CD8-positive, alpha-beta memory T cell (primary cell): ENCODE data around the gene PLPP4. TPM values are rescaled to one million over a fixed set of nuclear protein-coding genes. Genes with fewer than 3 reads are reported as not detected.
"Not testable (repeated sequence)": the region's sequence is repeated elsewhere in the genome, so short reads cannot be mapped to it uniquely, and the experiment has no call there.

Experiments
- CTCF ChIA-PET: fragments of 350-600 bp; sonication (Branson Sonifier 250); formaldehyde crosslinking; loops from one replicate; lab custom pipeline; 2021; ENCODE audit warnings: antibody characterized with exemption; lab: Charles Lee
- POLR2A ChIA-PET: fragments of 350-600 bp; sonication (Branson Sonifier 250); formaldehyde crosslinking; loops from one replicate; lab custom pipeline; 2021; ENCODE audit warnings: antibody characterized with exemption; lab: Charles Lee
- DNase-seq, 5 donors: peaks; one replicate each; pipeline versions ENCODE4 v3.0.0 to v3.0.0-alpha.2; 2020 to 2022; ENCODE audit warnings: mixed read lengths in 1 of 5
- H3K27ac ChIP-seq: one replicate; pipeline ENCODE4 v1.7.0; 2013; ENCODE audit warnings: low read depth, mild to moderate bottlenecking, low read length, moderate library complexity
- H3K27me3 ChIP-seq: 2 replicates; pipeline ENCODE4 v1.7.0; 2013; ENCODE audit warnings: low read length, mild to moderate bottlenecking; ENCODE audit not compliant: insufficient read depth, poor library complexity, severe bottlenecking
- H3K36me3 ChIP-seq: 2 replicates; pipeline ENCODE4 v1.7.0; 2013; ENCODE audit warnings: mild to moderate bottlenecking, low read length, moderate library complexity; ENCODE audit not compliant: insufficient read depth
- H3K4me1 ChIP-seq: 2 replicates; pipeline ENCODE4 v1.7.0; 2013; ENCODE audit warnings: mild to moderate bottlenecking, low read length, moderate library complexity; ENCODE audit not compliant: insufficient read depth
- H3K4me3 ChIP-seq: 2 replicates; pipeline ENCODE4 v1.7.0; 2013; ENCODE audit warnings: mild to moderate bottlenecking, low read length
- H3K9me3 ChIP-seq: 2 replicates; pipeline ENCODE4 v1.7.0; 2013; ENCODE audit warnings: mild to moderate bottlenecking, low read length
- H3K27ac Mint-ChIP-seq, 8 donors: one replicate each; pipeline ENCODE4 v1.8.0; 2020 to 2021; ENCODE audit warnings: mixed read lengths in 8 of 8, mild to moderate bottlenecking in 6 of 8, inconsistent platforms in 3 of 8, moderate library complexity in 3 of 8
- H3K27me3 Mint-ChIP-seq, 2 donors: one replicate each; pipeline ENCODE4 v1.8.0; 2020 to 2021; ENCODE audit warnings: mixed read lengths in 2 of 2, mild to moderate bottlenecking in 1 of 2, moderate library complexity in 1 of 2
- H3K36me3 Mint-ChIP-seq, 3 donors: one replicate each; pipeline ENCODE4 v1.8.0; 2020 to 2021; ENCODE audit warnings: mixed read lengths in 3 of 3, inconsistent platforms in 1 of 3, mild to moderate bottlenecking in 1 of 3
- H3K4me1 Mint-ChIP-seq, 3 donors: one replicate each; pipeline ENCODE4 v1.8.0; 2020 to 2021; ENCODE audit warnings: mixed read lengths in 3 of 3, inconsistent platforms in 1 of 3, mild to moderate bottlenecking in 1 of 3
- H3K4me3 Mint-ChIP-seq, 7 donors: one replicate each; pipeline ENCODE4 v1.8.0; 2020 to 2021; ENCODE audit warnings: mixed read lengths in 7 of 7, mild to moderate bottlenecking in 6 of 7, moderate library complexity in 4 of 7, inconsistent platforms in 2 of 7
- H3K9me3 Mint-ChIP-seq, 5 donors: one replicate each; pipeline ENCODE4 v1.8.0; 2020 to 2022; ENCODE audit warnings: mixed read lengths in 5 of 5, mild to moderate bottlenecking in 3 of 5, moderate library complexity in 2 of 5, inconsistent platforms in 1 of 5
- polyA plus RNA-seq: library from polyadenylated mRNA; unstranded; fragments of 300-500 nt; fragmentation: Illumina TruSeq; gene quantifications from one replicate; pipeline ENCODE4 v1.2.3, GENCODE V29; 2021
- total RNA-seq, 2 experiments: library from RNA; stranded (reverse); gene quantifications; one replicate each; pipeline ENCODE4 v1.2.3, GENCODE V29; 2021

Gene PLPP4
- total and polyA plus RNA-seq, 3 experiments from 2014 or later, result not detected

DNA sequence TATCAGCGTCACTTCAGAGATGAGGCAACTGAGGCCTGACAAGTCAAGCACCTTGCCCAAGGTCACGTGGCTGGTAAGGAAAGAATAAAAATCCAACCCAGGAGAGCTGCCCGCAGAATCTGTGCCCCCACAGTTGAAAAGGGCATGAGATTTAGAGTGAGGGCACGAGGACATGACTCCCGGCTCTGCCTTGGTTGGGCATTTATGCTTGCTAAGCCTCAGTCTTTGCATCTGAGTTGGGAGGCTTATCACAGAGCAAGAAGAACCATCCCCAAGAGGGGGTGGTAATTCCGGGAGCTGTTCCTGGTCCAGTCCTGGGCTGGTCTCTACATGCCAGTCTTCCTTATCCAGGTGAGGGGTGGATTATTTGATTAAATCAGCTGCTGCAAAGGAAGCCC lies 37.3 kb downstream of the PLPP4 start:
- POLR2A ChIA-PET, result no interaction called here

DNA sequence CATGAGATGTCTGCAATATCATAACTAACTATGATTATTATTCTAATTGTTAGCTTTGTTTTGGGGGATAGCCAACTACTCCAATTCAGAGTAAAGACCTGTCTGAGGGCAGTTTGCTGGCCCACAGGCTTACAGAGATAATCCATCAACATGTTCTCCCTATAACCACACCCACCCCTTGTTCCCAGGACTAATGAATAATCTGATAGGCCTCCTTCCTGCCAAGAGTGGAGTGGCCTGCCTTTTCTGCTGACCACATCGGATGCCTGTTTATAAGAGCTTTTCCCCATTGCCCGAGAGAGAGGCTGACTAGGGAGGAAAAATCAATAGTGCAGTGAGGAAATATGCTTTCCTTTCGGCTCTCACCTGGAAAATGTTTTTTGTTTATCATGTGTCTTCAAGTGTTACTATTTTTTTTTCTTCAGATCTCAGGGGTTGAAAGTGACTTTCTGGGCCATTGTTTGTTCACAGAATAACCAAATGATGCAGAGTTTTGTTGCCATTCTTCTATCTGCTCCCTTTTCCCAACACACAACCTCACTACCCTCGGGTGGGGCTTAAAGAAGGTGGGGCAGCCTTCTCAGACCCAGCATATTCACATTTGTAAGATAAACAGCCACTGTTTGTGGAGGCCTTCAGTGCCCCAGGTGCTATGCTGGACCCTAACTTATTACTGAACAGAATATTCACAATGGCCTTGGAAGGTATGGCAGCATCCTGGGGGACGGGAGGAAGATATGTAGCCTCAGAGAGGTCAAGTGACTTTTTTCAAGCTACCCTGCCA lies 38.4 kb downstream of the PLPP4 start:
- H3K27ac ChIP-seq, result no peak overlapping the region
- ChIA-PET CTCF (no interaction called here), POLR2A (no interaction called here)
- H3K9me3 ChIP-seq, result no peaks in the 10 kb centered on the region
- H3K27me3 ChIP-seq, result no peaks in the 10 kb centered on the region
- no peak overlapping the region for H3K4me3 ChIP-seq
- no peak overlapping the region for H3K27ac Mint-ChIP-seq
- no peak overlapping the region for H3K4me3 Mint-ChIP-seq
- no peaks in the 10 kb centered on the region for H3K4me1 Mint-ChIP-seq
- no peaks in the 10 kb centered on the region for H3K36me3 ChIP-seq
- DNase-seq, result no peak
- H3K4me1 ChIP-seq, result no peaks in the 10 kb centered on the region
- peaks cover 0 to 2% (median 0%) of the 10 kb centered on the region in 5 donors for H3K9me3 Mint-ChIP-seq
- no peaks in the 10 kb centered on the region for H3K36me3 Mint-ChIP-seq
- no peaks in the 10 kb centered on the region for H3K27me3 Mint-ChIP-seq

More for the DNA sequence above, 37.3 kb downstream of the PLPP4 start:
- H3K27me3 Mint-ChIP-seq, result no peaks in the 10 kb centered on the region
- no peak for DNase-seq
- no peak overlapping the region for H3K4me3 Mint-ChIP-seq
- CTCF ChIA-PET, result no interaction called here
- no peaks in the 10 kb centered on the region for H3K27me3 ChIP-seq
- H3K9me3 Mint-ChIP-seq, result peaks cover 0 to 2% (median 0%) of the 10 kb centered on the region in 5 donors
- H3K4me1 ChIP-seq, result no peaks in the 10 kb centered on the region
- no peaks in the 10 kb centered on the region for H3K4me1 Mint-ChIP-seq
- H3K27ac Mint-ChIP-seq, result no peak overlapping the region
- no peaks in the 10 kb centered on the region for H3K36me3 ChIP-seq
- H3K36me3 Mint-ChIP-seq, result no peaks in the 10 kb centered on the region
- no peaks in the 10 kb centered on the region for H3K9me3 ChIP-seq
- no peak overlapping the region for H3K4me3 ChIP-seq
- no peak overlapping the region for H3K27ac ChIP-seq

DNA sequence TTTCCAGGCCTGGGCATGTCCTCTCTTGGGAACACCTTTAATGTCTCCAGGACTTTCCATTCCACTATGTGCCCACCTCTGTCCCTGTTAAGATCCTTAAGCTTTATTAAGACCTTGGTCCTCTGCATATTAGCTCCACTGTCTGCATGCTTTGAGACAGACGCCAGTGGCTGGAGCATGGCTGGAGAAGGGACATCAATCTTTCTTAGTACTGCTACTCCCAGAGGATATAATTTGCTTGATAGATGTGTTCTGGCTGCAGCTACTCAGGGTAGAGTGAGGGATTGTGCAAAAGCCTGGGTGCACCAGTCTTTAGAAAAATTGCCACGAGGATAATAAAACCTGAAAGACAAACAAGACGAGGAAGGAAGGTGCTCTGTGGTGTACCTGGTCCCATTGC lies 42.9 kb downstream of the PLPP4 start:
- DNase-seq, result no peak
- POLR2A ChIA-PET, result no interaction called here
- Mint-ChIP-seq H3K9me3 (peaks cover 0 to 3% (median 0%) of the 10 kb centered on the region in 5 donors), H3K4me3 (no peak overlapping the region), H3K27ac (no peak overlapping the region), H3K4me1 (no peaks in the 10 kb centered on the region), H3K36me3 (no peaks in the 10 kb centered on the region), H3K27me3 (peaks cover 0 to 1% of the 10 kb centered on the region in 2 donors)
- no peaks in the 10 kb centered on the region for H3K36me3 ChIP-seq
- H3K4me1 ChIP-seq, result no peaks in the 10 kb centered on the region
- no peak overlapping the region for H3K27ac ChIP-seq
- CTCF ChIA-PET, result no interaction called here
- H3K9me3 ChIP-seq, result no peaks in the 10 kb centered on the region
- H3K4me3 ChIP-seq, result no peak overlapping the region
- H3K27me3 ChIP-seq, result no peaks in the 10 kb centered on the region

DNA sequence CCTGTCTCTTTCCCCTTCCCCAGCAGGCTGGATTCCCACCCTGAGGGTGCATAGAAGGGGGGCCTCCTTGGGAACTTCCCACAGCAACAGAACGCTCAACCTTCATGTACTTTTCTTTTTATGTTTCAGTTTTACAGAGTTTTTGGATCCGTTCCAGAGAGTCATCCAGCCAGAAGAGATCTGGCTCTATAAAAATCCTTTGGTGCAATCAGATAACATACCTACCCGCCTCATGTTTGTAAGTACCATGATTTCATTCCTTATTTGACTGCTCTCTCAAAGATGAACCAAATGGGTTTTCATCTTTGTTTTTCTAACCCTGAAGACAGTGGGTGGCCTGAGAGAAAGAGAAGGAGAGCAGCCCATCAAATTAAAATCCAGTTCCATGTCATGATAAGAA lies 46.7 kb downstream of the PLPP4 start:
- no peaks in the 10 kb centered on the region for H3K4me1 ChIP-seq
- H3K27me3 Mint-ChIP-seq, result peaks cover 0 to 2% of the 10 kb centered on the region in 2 donors
- H3K27ac ChIP-seq, result no peak overlapping the region
- no peak overlapping the region for H3K4me3 Mint-ChIP-seq
- no peak overlapping the region for H3K4me3 ChIP-seq
- ChIA-PET POLR2A (no interaction called here), CTCF (no interaction called here)
- no peaks in the 10 kb centered on the region for H3K36me3 Mint-ChIP-seq
- H3K9me3 Mint-ChIP-seq, result peaks cover 0 to 3% (median 0%) of the 10 kb centered on the region in 5 donors
- DNase-seq, result no peak
- H3K36me3 ChIP-seq, result no peaks in the 10 kb centered on the region
- H3K27me3 ChIP-seq, result no peaks in the 10 kb centered on the region
- no peaks in the 10 kb centered on the region for H3K4me1 Mint-ChIP-seq
- H3K9me3 ChIP-seq, result no peaks in the 10 kb centered on the region
- H3K27ac Mint-ChIP-seq, result no peak overlapping the region

DNA sequence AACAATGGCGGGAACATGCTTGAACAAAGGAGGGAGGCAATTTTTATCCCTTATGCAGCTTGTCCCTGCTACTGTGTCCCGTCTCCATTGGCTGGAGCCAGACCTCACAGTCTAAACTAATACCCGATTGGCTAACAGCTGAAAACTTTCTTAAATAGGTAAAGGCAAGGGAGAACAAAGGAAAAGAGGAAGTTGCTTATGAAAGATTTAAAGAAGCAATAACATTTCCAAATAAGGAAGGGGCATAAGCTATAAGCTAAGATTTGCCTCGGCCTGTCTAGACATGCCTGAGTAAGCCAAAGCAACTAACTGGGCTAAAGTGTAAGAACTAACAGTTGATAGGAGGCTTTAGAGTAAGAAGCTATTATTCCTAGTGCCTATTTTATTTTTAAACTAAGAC lies 47.2 kb downstream of the PLPP4 start:
- POLR2A ChIA-PET, H3K36me3 ChIP-seq, H3K9me3 ChIP-seq, H3K4me3 ChIP-seq, H3K4me3 Mint-ChIP-seq, H3K9me3 Mint-ChIP-seq, H3K27ac Mint-ChIP-seq, DNase-seq, H3K4me1 Mint-ChIP-seq, CTCF ChIA-PET, H3K27me3 ChIP-seq, H3K27me3 Mint-ChIP-seq, H3K27ac ChIP-seq, H3K4me1 ChIP-seq, H3K36me3 Mint-ChIP-seq: not testable (repeated sequence)

DNA sequence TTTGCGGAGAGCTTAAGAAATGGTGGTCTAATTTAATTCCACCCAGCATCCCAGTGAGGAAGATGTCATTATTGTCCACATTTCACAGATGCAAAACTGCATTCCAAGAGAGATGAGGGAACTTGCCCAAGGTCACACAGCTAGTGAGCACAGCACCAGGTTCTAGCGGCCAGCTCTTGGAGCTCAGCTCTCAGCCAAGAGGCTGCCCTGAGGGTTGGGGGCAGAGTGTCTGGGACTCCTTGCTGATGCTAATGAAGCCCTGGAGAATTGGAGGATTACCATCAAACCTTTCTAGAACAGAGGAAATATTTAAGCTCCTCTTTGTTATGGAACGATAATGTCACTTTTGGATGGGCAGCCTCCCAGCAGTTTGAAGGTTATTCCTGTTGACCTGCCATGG lies 48.0 kb downstream of the PLPP4 start:
- Mint-ChIP-seq H3K4me1 (no peaks in the 10 kb centered on the region), H3K36me3 (no peaks in the 10 kb centered on the region), H3K4me3 (no peak overlapping the region), H3K9me3 (peaks cover 0 to 3% (median 0%) of the 10 kb centered on the region in 5 donors), H3K27me3 (peaks cover 0 to 4% of the 10 kb centered on the region in 2 donors), H3K27ac (no peak overlapping the region)
- Histone ChIP-seq H3K4me3 (no peak overlapping the region), H3K27me3 (no peaks in the 10 kb centered on the region), H3K9me3 (no peaks in the 10 kb centered on the region), H3K36me3 (no peaks in the 10 kb centered on the region), H3K27ac (no peak overlapping the region), H3K4me1 (no peaks in the 10 kb centered on the region)
- POLR2A ChIA-PET, result no interaction called here
- no peak for DNase-seq
- CTCF ChIA-PET, result no interaction called here

DNA sequence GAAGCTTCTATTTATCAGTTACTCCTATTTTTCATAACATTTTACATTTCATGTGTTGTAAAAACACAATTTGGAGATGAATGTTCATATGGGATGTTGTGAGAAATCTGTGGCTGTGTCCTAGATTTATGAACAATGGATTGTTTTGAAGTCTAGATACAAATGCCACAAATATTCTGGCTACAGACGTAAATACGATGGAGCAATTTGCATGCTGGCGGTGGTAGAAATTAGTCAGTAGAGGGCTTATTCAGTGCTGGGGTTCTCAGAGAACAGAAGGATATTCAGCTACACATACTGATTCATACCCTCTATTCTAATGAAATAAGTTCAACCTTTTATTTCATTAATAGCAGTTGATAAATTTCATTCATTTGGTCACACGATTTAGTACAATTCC lies 48.8 kb downstream of the PLPP4 start:
- no peaks in the 10 kb centered on the region for H3K4me1 ChIP-seq
- H3K4me1 Mint-ChIP-seq, result no peaks in the 10 kb centered on the region
- ChIA-PET POLR2A (no interaction called here), CTCF (no interaction called here)
- H3K9me3 Mint-ChIP-seq, result peaks cover 0 to 3% (median 0%) of the 10 kb centered on the region in 5 donors
- H3K27ac ChIP-seq, result no peak overlapping the region
- no peak overlapping the region for H3K27ac Mint-ChIP-seq
- no peak for DNase-seq
- no peaks in the 10 kb centered on the region for H3K27me3 ChIP-seq
- no peaks in the 10 kb centered on the region for H3K9me3 ChIP-seq
- no peak overlapping the region for H3K4me3 Mint-ChIP-seq
- peaks cover 0 to 4% of the 10 kb centered on the region in 2 donors for H3K27me3 Mint-ChIP-seq
- no peaks in the 10 kb centered on the region for H3K36me3 Mint-ChIP-seq
- H3K4me3 ChIP-seq, result no peak overlapping the region
- no peaks in the 10 kb centered on the region for H3K36me3 ChIP-seq

DNA sequence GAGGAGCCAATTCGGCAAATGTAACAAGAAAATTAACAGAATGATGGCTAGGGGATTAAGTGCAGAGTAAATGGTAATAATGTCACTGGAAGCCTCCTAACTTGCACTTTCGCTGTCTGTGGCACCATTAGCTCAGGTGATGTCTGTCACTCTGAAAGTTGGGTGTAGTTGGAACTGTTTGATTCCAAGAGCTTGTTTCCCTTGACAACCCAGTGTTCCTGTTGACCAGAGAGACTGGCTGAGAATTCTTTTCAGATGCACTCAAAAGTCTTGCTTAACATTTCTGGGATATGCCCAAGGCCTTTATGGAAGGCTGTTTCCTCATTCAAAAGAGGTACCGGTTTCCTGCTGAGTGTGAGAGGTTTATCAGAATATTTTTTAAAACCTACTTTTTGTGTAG lies 49.6 kb downstream of the PLPP4 start:
- Histone ChIP-seq H3K9me3 (no peaks in the 10 kb centered on the region), H3K27ac (no peak overlapping the region), H3K36me3 (no peaks in the 10 kb centered on the region), H3K27me3 (no peaks in the 10 kb centered on the region), H3K4me1 (no peaks in the 10 kb centered on the region), H3K4me3 (no peak overlapping the region)
- peaks cover 0 to 3% (median 0%) of the 10 kb centered on the region in 5 donors for H3K9me3 Mint-ChIP-seq
- ChIA-PET CTCF (no interaction called here), POLR2A (no interaction called here)
- H3K4me1 Mint-ChIP-seq, result no peaks in the 10 kb centered on the region
- no peaks in the 10 kb centered on the region for H3K36me3 Mint-ChIP-seq
- H3K27me3 Mint-ChIP-seq, result peaks cover 0 to 4% of the 10 kb centered on the region in 2 donors
- H3K27ac Mint-ChIP-seq, result no peak overlapping the region
- no peak for DNase-seq
- H3K4me3 Mint-ChIP-seq, result no peak overlapping the region
